ENCODE data around the gene SNTB2. TPM values are rescaled to one million over a fixed set of nuclear protein-coding genes. Genes with fewer than 3 reads are reported as not detected.

Gene SNTB2
- total and polyA plus RNA-seq, 10 of the 15 experiments (the other 5 are each of a cell fraction or from before 2014, with no cell fraction given) = 1.2 to 15.7 (median 5.0) TPM

DNA sequence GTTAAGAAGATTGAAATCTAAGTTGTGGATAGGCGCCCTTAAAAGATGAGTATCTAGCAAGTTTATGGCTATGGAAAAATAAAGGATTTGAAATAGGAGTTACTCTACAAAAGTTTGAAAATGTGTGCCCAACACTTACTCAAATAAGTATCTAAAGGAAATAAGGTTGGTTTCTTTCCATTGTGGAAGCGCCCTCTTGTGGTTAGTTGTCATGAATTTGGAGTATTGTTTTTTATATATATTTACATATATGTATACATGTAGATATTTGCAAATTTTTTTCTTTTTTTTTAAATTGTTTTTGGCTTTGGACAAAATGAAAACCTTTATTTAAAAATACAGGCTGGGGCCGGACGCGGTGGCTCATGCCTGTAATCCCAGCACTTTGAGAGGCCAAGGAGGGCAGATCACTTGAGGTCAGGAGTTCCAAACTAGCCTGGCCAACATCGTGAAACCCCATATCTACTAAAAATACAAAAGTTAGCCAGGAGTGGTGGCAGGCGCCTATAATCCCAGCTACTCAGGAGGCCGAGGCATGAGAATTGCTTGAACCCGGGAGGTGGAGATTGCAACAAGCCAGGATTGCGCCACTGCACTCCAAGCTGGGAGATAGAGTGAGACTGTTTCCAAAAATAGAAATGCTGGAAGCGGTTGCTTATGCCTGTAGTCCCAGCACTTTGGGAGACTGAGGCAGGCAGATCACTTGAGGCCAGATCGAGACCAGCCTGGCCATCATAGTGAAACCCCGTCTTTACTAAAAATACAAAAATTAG is 100.2 kb downstream of the SNTB2 start:
- ATAC-seq (peak; percentile 68), DNase-seq (ENCODE audit: low read depth, low spot score) (peak; percentile 5), FAIRE-seq (no peak)
- 75% methylated on average over 13 of the region's 13 CpGs for WGBS (ENCODE audit: insufficient coverage, insufficient replicate concordance, low lambda C conversion rate, missing lambda C conversion rate)
- intact Hi-C loops (cut with micrococcal nuclease; ENCODE audit: unreplicated experiment) = loop anchor here (1.0 to 10.0 kb wide), 3 partner anchors 137 to 760 kb away; no protein-coding TSS in a partner anchor
- ChIA-PET POLR2A (no interaction called here), SMC1A (ENCODE audit: uncharacterized antibody, unreplicated experiment) (interaction anchor here (0.6 to 8.2 kb wide), 14 partner anchors 10 to 441 kb away, joined by 3 to 117 read pairs (median 3); no protein-coding TSS in a partner anchor), RAD21 (ENCODE audit: unreplicated experiment) (interaction anchor here (0.7 to 6.7 kb wide), 10 partner anchors 16 to 757 kb away, joined by 3 to 69 read pairs (median 4); no protein-coding TSS in a partner anchor), CTCF (interaction anchor here (0.6 to 8.6 kb wide), 19 partner anchors 10 to 923 kb away, joined by 3 to 193 read pairs (median 4); no protein-coding TSS in a partner anchor)
- Histone ChIP-seq H4K20me1 (ENCODE audit: control insufficient read depth, insufficient read depth) (no peaks in the 10 kb centered on the region), H3K9me3 (replicated peaks; ENCODE audit: control insufficient read depth, insufficient read depth, low read length) (no peaks in the 10 kb centered on the region), H3K9ac (ENCODE audit: control insufficient read depth, insufficient read depth, low read length) (no peak overlapping the region), H3K27me3 (replicated peaks in 1 of 2; ENCODE audit: control insufficient read depth in 2 of 2, insufficient read depth in 2 of 2, low read length in 1 of 2) (no peaks in the 10 kb centered on the region), H3K36me3 (ENCODE audit: control insufficient read depth in 2 of 2, insufficient read depth in 2 of 2, low read length in 1 of 2) (no peaks in the 10 kb centered on the region; a peak in 1 of 4 replicates), H3K4me2 (ENCODE audit: control insufficient read depth, insufficient read depth) (no peak overlapping the region), H3K4me3 (no peak overlapping the region), H3K79me2 (ENCODE audit: control insufficient read depth, insufficient read depth, low read length) (no peaks in the 10 kb centered on the region), H3K4me1 (ENCODE audit: control insufficient read depth, insufficient read depth, low read length) (no peaks in the 10 kb centered on the region), H2AFZ (ENCODE audit: control insufficient read depth, low read depth, low read length) (no peak overlapping the region), H3K27ac (ENCODE audit: control insufficient read depth, insufficient read depth) (no peak overlapping the region)
- in situ Hi-C loops (cut with MboI) = loop anchor here (5.0 to 10.0 kb wide), 2 partner anchors 135 to 762 kb away; no protein-coding TSS in a partner anchor
- BruUV-seq (replicated peaks) = no TSS peak
- TF ChIP-seq RAD21 (IDR thresholded peaks at IDR 0.05; ENCODE audit: insufficient read depth, low read depth, low read length) (peak; percentile 60), SMC3 (IDR thresholded peaks at IDR 0.05; ENCODE audit: borderline replicate concordance, low read length) (peak; percentile 83), IKZF2 (IDR thresholded peaks at IDR 0.05) (no peak), ZBTB4 (CRISPR knock-in tag; IDR thresholded peaks at IDR 0.05) (no peak), CTCF (IDR thresholded peaks at IDR 0.05 in 2 of 3, conservative IDR thresholded peaks at IDR 0.05 in 1 of 3; ENCODE audit: control insufficient read depth in 2 of 3, extremely low read depth in 1 of 3, insufficient read depth in 1 of 3, low read depth in 3 of 3, low read length in 3 of 3) (peak; percentile 26 to 54 (median 32); a peak in 4 of 6 replicates), RCOR1 (conservative IDR thresholded peaks at IDR 0.05; ENCODE audit: low read depth, low read length) (no peak)
- TF ChIP-seq, protein P1, sequence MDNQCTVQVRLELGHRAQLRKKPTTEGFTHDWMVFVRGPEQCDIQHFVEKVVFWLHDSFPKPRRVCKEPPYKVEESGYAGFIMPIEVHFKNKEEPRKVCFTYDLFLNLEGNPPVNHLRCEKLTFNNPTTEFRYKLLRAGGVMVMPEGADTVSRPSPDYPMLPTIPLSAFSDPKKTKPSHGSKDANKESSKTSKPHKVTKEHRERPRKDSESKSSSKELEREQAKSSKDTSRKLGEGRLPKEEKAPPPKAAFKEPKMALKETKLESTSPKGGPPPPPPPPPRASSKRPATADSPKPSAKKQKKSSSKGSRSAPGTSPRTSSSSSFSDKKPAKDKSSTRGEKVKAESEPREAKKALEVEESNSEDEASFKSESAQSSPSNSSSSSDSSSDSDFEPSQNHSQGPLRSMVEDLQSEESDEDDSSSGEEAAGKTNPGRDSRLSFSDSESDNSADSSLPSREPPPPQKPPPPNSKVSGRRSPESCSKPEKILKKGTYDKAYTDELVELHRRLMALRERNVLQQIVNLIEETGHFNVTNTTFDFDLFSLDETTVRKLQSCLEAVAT (IDR thresholded peaks at IDR 0.05) = no peak
- TF ChIP-seq, protein P2, sequence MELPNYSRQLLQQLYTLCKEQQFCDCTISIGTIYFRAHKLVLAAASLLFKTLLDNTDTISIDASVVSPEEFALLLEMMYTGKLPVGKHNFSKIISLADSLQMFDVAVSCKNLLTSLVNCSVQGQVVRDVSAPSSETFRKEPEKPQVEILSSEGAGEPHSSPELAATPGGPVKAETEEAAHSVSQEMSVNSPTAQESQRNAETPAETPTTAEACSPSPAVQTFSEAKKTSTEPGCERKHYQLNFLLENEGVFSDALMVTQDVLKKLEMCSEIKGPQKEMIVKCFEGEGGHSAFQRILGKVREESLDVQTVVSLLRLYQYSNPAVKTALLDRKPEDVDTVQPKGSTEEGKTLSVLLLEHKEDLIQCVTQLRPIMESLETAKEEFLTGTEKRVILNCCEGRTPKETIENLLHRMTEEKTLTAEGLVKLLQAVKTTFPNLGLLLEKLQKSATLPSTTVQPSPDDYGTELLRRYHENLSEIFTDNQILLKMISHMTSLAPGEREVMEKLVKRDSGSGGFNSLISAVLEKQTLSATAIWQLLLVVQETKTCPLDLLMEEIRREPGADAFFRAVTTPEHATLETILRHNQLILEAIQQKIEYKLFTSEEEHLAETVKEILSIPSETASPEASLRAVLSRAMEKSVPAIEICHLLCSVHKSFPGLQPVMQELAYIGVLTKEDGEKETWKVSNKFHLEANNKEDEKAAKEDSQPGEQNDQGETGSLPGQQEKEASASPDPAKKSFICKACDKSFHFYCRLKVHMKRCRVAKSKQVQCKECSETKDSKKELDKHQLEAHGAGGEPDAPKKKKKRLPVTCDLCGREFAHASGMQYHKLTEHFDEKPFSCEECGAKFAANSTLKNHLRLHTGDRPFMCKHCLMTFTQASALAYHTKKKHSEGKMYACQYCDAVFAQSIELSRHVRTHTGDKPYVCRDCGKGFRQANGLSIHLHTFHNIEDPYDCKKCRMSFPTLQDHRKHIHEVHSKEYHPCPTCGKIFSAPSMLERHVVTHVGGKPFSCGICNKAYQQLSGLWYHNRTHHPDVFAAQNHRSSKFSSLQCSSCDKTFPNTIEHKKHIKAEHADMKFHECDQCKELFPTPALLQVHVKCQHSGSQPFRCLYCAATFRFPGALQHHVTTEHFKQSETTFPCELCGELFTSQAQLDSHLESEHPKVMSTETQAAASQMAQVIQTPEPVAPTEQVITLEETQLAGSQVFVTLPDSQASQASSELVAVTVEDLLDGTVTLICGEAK (IDR thresholded peaks at IDR 0.05; ENCODE audit: borderline replicate concordance) = no peak
